DMS79 treated with DMSO at 0.1 percent for 48 hours (cell line): ENCODE results near the gene RBM33.

Experiments
- DNase-seq: peaks from one replicate; lab custom pipeline; 2025; lab: John Stamatoyannopoulos, UW

RBM33 gene

GRCh38 chr7:155750255-155751125 lies 106.0 kb downstream of the RBM33 start:
- no peak for DNase-seq

- DNase-seq, result no peak
Observed at GRCh38 chr7:155751409-155751808, 106.9 kb downstream of the RBM33 start.

- DNase-seq, result no peak
Observed at GRCh38 chr7:155752756-155753445, 108.4 kb downstream of the RBM33 start.

GRCh38 chr7:155753446-155753965 lies 109.0 kb downstream of the RBM33 start:
- no peak for DNase-seq

GRCh38 chr7:155754165-155754564 lies 109.7 kb downstream of the RBM33 start:
- no peak for DNase-seq

GRCh38 chr7:155755026-155755425 lies 110.6 kb downstream of the RBM33 start:
- DNase-seq, result no peak

- no peak for DNase-seq
Observed at GRCh38 chr7:155756322-155756721, 111.9 kb downstream of the RBM33 start.

GRCh38 chr7:155758348-155758747 lies 113.9 kb downstream of the RBM33 start:
- no peak for DNase-seq

- no peak for DNase-seq
Observed at GRCh38 chr7:155759740-155760430, 115.4 kb downstream of the RBM33 start.

- no peak for DNase-seq
Observed at GRCh38 chr7:155761162-155761561, 116.7 kb downstream of the RBM33 start.

GRCh38 chr7:155762036-155762435 lies 117.6 kb downstream of the RBM33 start:
- no peak for DNase-seq

GRCh38 chr7:155762655-155763054 lies 118.2 kb downstream of the RBM33 start:
- DNase-seq, result no peak

GRCh38 chr7:155763122-155763521 lies 118.7 kb downstream of the RBM33 start:
- DNase-seq, result no peak

- DNase-seq, result no peak
Observed at GRCh38 chr7:155763691-155764437, 119.4 kb downstream of the RBM33 start.

- DNase-seq, result no peak
Observed at GRCh38 chr7:155764438-155764793, 120.0 kb downstream of the RBM33 start.

- no peak for DNase-seq
Observed at GRCh38 chr7:155765458-155765857, 121.0 kb downstream of the RBM33 start.

GRCh38 chr7:155766386-155766785 lies 121.9 kb downstream of the RBM33 start:
- no peak for DNase-seq

GRCh38 chr7:155766966-155767916 lies 122.8 kb downstream of the RBM33 start:
- no peak for DNase-seq

- no peak for DNase-seq
Observed at GRCh38 chr7:155769701-155770100, 125.2 kb downstream of the RBM33 start.

- no peak for DNase-seq
Observed at GRCh38 chr7:155770241-155770640, 125.8 kb downstream of the RBM33 start.

GRCh38 chr7:155773531-155773930 lies 129.1 kb downstream of the RBM33 start:
- DNase-seq, result no peak
